ENCODE results near the gene GP1BB. TPM values are rescaled to one million over a fixed set of nuclear protein-coding genes. Genes with fewer than 3 reads are reported as not detected.

Gene GP1BB
- polyA plus RNA-seq, 1 donor from 2014 or later, result 42.0 TPM

- no peak overlapping the region for H3K27ac ChIP-seq (ENCODE audit: low read length)
- H3K9me3 ChIP-seq (ENCODE audit: low read length), result no peaks in the 10 kb centered on the region
- no peak overlapping the region for H3K4me3 ChIP-seq (ENCODE audit: low read length)
- no peaks in the 10 kb centered on the region for H3K79me2 ChIP-seq (replicated peaks; ENCODE audit: insufficient read depth, low read length)
- TF ChIP-seq POLR2AphosphoS5 (IDR thresholded peaks at IDR 0.05) (no peak), RAD21 (conservative IDR thresholded peaks at IDR 0.05) (no peak), EZH2 (IDR thresholded peaks at IDR 0.05; ENCODE audit: borderline replicate concordance, insufficient read depth, low read length, poor library complexity, severe bottlenecking) (no peak), TAF1 (IDR thresholded peaks at IDR 0.05; ENCODE audit: low read depth) (no peak), SMC3 (conservative IDR thresholded peaks at IDR 0.05; ENCODE audit: poor library complexity) (no peak), CTCF (IDR thresholded peaks at IDR 0.05; ENCODE audit: poor library complexity, severe bottlenecking) (no peak), EP300 (conservative IDR thresholded peaks at IDR 0.05; ENCODE audit: poor library complexity, severe bottlenecking) (no peak), MXI1 (conservative IDR thresholded peaks at IDR 0.05; ENCODE audit: poor library complexity, severe bottlenecking) (no peak), REST (IDR thresholded peaks at IDR 0.05; ENCODE audit: borderline replicate concordance) (no peak)
- H3K4me2 ChIP-seq (ENCODE audit: low read length), result no peak overlapping the region
- H3F3A ChIP-seq (ENCODE audit: insufficient read depth, low read length, poor library complexity, severe bottlenecking), result no peaks in the 10 kb centered on the region
- no peak overlapping the region for H2AFZ ChIP-seq (ENCODE audit: low read depth, low read length)
- H3K9ac ChIP-seq (ENCODE audit: low read length), result no peak overlapping the region
- no peaks in the 10 kb centered on the region for H3K9me2 ChIP-seq (ENCODE audit: insufficient read depth, low read length)
- peaks cover 80% of the 10 kb centered on the region for H3K27me3 ChIP-seq (ENCODE audit: insufficient read depth, low read depth, low read length)
- peaks cover 14% of the 10 kb centered on the region for H3K36me3 ChIP-seq (ENCODE audit: insufficient read depth, low read length)
- H4K20me1 ChIP-seq (ENCODE audit: insufficient read depth), result peaks cover 53% of the 10 kb centered on the region
Measured at GRCh38 chr22:19720999-19721329, 2.4 kb upstream of the GP1BB start.

GRCh38 chr22:19721330-19722177 is 1.8 kb upstream of the GP1BB start:
- no peak overlapping the region for H2AFZ ChIP-seq (ENCODE audit: low read depth, low read length)
- H3K27ac ChIP-seq (ENCODE audit: low read length), result no peak overlapping the region
- H3K9ac ChIP-seq (ENCODE audit: low read length), result no peak overlapping the region
- TF ChIP-seq REST (IDR thresholded peaks at IDR 0.05; ENCODE audit: borderline replicate concordance) (no peak), TAF1 (IDR thresholded peaks at IDR 0.05; ENCODE audit: low read depth) (no peak), SMC3 (conservative IDR thresholded peaks at IDR 0.05; ENCODE audit: poor library complexity) (no peak), POLR2AphosphoS5 (IDR thresholded peaks at IDR 0.05) (no peak), MXI1 (conservative IDR thresholded peaks at IDR 0.05; ENCODE audit: poor library complexity, severe bottlenecking) (no peak), CTCF (IDR thresholded peaks at IDR 0.05; ENCODE audit: poor library complexity, severe bottlenecking) (no peak), RAD21 (conservative IDR thresholded peaks at IDR 0.05) (no peak), EP300 (conservative IDR thresholded peaks at IDR 0.05; ENCODE audit: poor library complexity, severe bottlenecking) (no peak), EZH2 (IDR thresholded peaks at IDR 0.05; ENCODE audit: borderline replicate concordance, insufficient read depth, low read length, poor library complexity, severe bottlenecking) (no peak)
- H3K36me3 ChIP-seq (ENCODE audit: insufficient read depth, low read length), result peaks cover 14% of the 10 kb centered on the region
- H4K20me1 ChIP-seq (ENCODE audit: insufficient read depth), result peaks cover 53% of the 10 kb centered on the region
- no peaks in the 10 kb centered on the region for H3K9me3 ChIP-seq (ENCODE audit: low read length)
- H3K27me3 ChIP-seq (ENCODE audit: insufficient read depth, low read depth, low read length), result peaks cover 85% of the 10 kb centered on the region
- no peaks in the 10 kb centered on the region for H3K79me2 ChIP-seq (replicated peaks; ENCODE audit: insufficient read depth, low read length)
- H3K9me2 ChIP-seq (ENCODE audit: insufficient read depth, low read length), result no peaks in the 10 kb centered on the region
- no peak overlapping the region for H3K4me2 ChIP-seq (ENCODE audit: low read length)
- H3F3A ChIP-seq (ENCODE audit: insufficient read depth, low read length, poor library complexity, severe bottlenecking), result no peaks in the 10 kb centered on the region
- H3K4me3 ChIP-seq (ENCODE audit: low read length), result no peak overlapping the region
